GM21737 (cell line): ENCODE data around the gene PDZRN4.

Experiments
- ATAC-seq: cut with Tn5 transposase; IDR thresholded peaks from one replicate; pipeline ENCODE4 v1.9.1; 2021; ENCODE audit warnings: mild to moderate bottlenecking, moderate library complexity; ENCODE audit not compliant: unreplicated experiment

Gene PDZRN4

GRCh38 chr12:41348198-41348597, 160.1 kb downstream of the PDZRN4 start:
- ATAC-seq: no peak

- no peak for ATAC-seq
Measured at GRCh38 chr12:41356181-41356580, 168.1 kb downstream of the PDZRN4 start.

GRCh38 chr12:41361738-41362137, 173.6 kb downstream of the PDZRN4 start:
- no peak for ATAC-seq

GRCh38 chr12:41362510-41362909, 174.4 kb downstream of the PDZRN4 start:
- no peak for ATAC-seq

GRCh38 chr12:41362931-41363330, 174.8 kb downstream of the PDZRN4 start:
- no peak for ATAC-seq

GRCh38 chr12:41364211-41364610, 176.1 kb downstream of the PDZRN4 start:
- no peak for ATAC-seq

GRCh38 chr12:41365653-41366171, 177.6 kb downstream of the PDZRN4 start:
- no peak for ATAC-seq

- no peak for ATAC-seq
Measured at GRCh38 chr12:41367726-41368405, 179.7 kb downstream of the PDZRN4 start.

GRCh38 chr12:41380878-41381277, 192.8 kb downstream of the PDZRN4 start:
- ATAC-seq: no peak

- no peak for ATAC-seq
Measured at GRCh38 chr12:41402801-41403200, 214.7 kb downstream of the PDZRN4 start.

GRCh38 chr12:41407232-41407799, 219.2 kb downstream of the PDZRN4 start:
- no peak for ATAC-seq

- ATAC-seq: no peak
Measured at GRCh38 chr12:41409628-41410027, 221.5 kb downstream of the PDZRN4 start.

GRCh38 chr12:41418586-41418985, 230.5 kb downstream of the PDZRN4 start:
- no peak for ATAC-seq

- ATAC-seq: no peak
Measured at GRCh38 chr12:41419131-41419893, 231.2 kb downstream of the PDZRN4 start.

GRCh38 chr12:41424651-41425050, 236.5 kb downstream of the PDZRN4 start:
- no peak for ATAC-seq

GRCh38 chr12:41433460-41433859, 245.3 kb downstream of the PDZRN4 start:
- no peak for ATAC-seq

GRCh38 chr12:41436076-41436475, 248.0 kb downstream of the PDZRN4 start:
- no peak for ATAC-seq

GRCh38 chr12:41437563-41437962, 249.4 kb downstream of the PDZRN4 start:
- no peak for ATAC-seq

- no peak for ATAC-seq
Measured at GRCh38 chr12:41438854-41439541, 250.9 kb downstream of the PDZRN4 start.

- ATAC-seq: no peak
Measured at GRCh38 chr12:41439801-41440200, 251.7 kb downstream of the PDZRN4 start.

GRCh38 chr12:41441180-41441579, 253.1 kb downstream of the PDZRN4 start:
- no peak for ATAC-seq
